Measurements from ENCODE around the gene PLEKHM3.

DNA sequence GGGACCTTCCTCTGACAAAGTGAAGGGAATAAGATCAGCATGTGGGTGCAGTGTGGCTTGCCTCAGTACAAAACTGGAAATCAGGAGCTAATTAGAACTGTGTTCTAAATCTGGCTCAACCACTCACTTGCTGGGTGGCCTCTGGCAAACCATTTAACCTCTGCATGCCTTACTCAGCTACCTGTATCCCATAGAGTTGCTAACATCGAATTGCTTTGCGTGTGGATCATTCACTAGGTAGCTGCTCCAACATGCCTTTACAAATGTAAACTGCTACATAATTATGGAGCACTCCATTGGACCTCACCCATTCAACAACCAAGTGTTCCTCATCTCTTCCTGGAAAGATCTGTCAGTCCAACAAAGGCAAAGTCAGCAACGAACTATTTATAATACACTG is 19.0 kb downstream of the PLEKHM3 start:
- TF ChIP-seq SUZ12 (IDR thresholded peaks at IDR 0.05; ENCODE audit: extremely low read depth, insufficient read depth, insufficient read length) (no peak), ZNF274 (IDR thresholded peaks at IDR 0.05; ENCODE audit: low read depth, low read length) (no peak)
